ENCODE data around the gene ARID5B. TPM values are rescaled to one million over a fixed set of nuclear protein-coding genes. Genes with fewer than 3 reads are reported as not detected.

The ARID5B gene
- total RNA-seq, 1 donor from 2014 or later, result 65.1 TPM

GRCh38 chr10:62109587-62110293, 208.2 kb downstream of the ARID5B start:
- intact Hi-C loops (cut with micrococcal nuclease), result no loop called here
- Mint-ChIP-seq H3K4me3 (no peak overlapping the region), H3K9me3 (peaks cover 4% of the 10 kb centered on the region), H3K27me3 (ENCODE audit: insufficient read depth) (no peaks in the 10 kb centered on the region), H3K27ac (no peak overlapping the region), H3K4me1 (ENCODE audit: low read depth) (peaks cover 41% of the 10 kb centered on the region), H3K36me3 (ENCODE audit: low read depth) (peaks cover 12% of the 10 kb centered on the region)
- no peak for DNase-seq (ENCODE audit: low spot score)

GRCh38 chr10:62112300-62112699, 210.8 kb downstream of the ARID5B start:
- DNase-seq (ENCODE audit: low spot score), result no peak
- peaks cover 4% of the 10 kb centered on the region for H3K9me3 Mint-ChIP-seq
- H3K4me3 Mint-ChIP-seq, result no peak overlapping the region
- no peaks in the 10 kb centered on the region for H3K27me3 Mint-ChIP-seq (ENCODE audit: insufficient read depth)
- peaks cover 6% of the 10 kb centered on the region for H3K36me3 Mint-ChIP-seq (ENCODE audit: low read depth)
- H3K4me1 Mint-ChIP-seq (ENCODE audit: low read depth), result peaks cover 27% of the 10 kb centered on the region
- no peak overlapping the region for H3K27ac Mint-ChIP-seq
- intact Hi-C loops (cut with micrococcal nuclease), result loop anchor here (2.0 kb wide), 1 partner anchor 71 kb away; no protein-coding TSS in a partner anchor

- Mint-ChIP-seq H3K4me1 (ENCODE audit: low read depth) (peaks cover 27% of the 10 kb centered on the region), H3K27me3 (ENCODE audit: insufficient read depth) (no peaks in the 10 kb centered on the region), H3K27ac (no peak overlapping the region), H3K4me3 (no peak overlapping the region), H3K9me3 (peaks cover 4% of the 10 kb centered on the region), H3K36me3 (ENCODE audit: low read depth) (peaks cover 6% of the 10 kb centered on the region)
- intact Hi-C loops (cut with micrococcal nuclease), result loop anchor here (2.0 kb wide), 1 partner anchor 70 kb away; no protein-coding TSS in a partner anchor
- no peak for DNase-seq (ENCODE audit: low spot score)
Observed at GRCh38 chr10:62112963-62113362, 211.5 kb downstream of the ARID5B start.

- Mint-ChIP-seq H3K27me3 (ENCODE audit: insufficient read depth) (no peaks in the 10 kb centered on the region), H3K4me1 (ENCODE audit: low read depth) (peaks cover 23% of the 10 kb centered on the region), H3K27ac (no peak overlapping the region), H3K9me3 (peaks cover 4% of the 10 kb centered on the region), H3K4me3 (no peak overlapping the region), H3K36me3 (ENCODE audit: low read depth) (peaks cover 6% of the 10 kb centered on the region)
- no peak for DNase-seq (ENCODE audit: low spot score)
- intact Hi-C loops (cut with micrococcal nuclease), result loop anchor here (2.0 kb wide), 1 partner anchor 69 kb away; no protein-coding TSS in a partner anchor
Observed at GRCh38 chr10:62113680-62114079, 212.2 kb downstream of the ARID5B start.

- Mint-ChIP-seq H3K4me1 (ENCODE audit: low read depth) (peaks cover 13% of the 10 kb centered on the region), H3K9me3 (peaks cover 5% of the 10 kb centered on the region), H3K36me3 (ENCODE audit: low read depth) (peaks cover 6% of the 10 kb centered on the region), H3K27me3 (ENCODE audit: insufficient read depth) (no peaks in the 10 kb centered on the region), H3K27ac (no peak overlapping the region), H3K4me3 (no peak overlapping the region)
- intact Hi-C loops (cut with micrococcal nuclease), result no loop called here
- no peak for DNase-seq (ENCODE audit: low spot score)
Observed at GRCh38 chr10:62115321-62115720, 213.8 kb downstream of the ARID5B start.

- H3K27me3 Mint-ChIP-seq (ENCODE audit: insufficient read depth), result no peaks in the 10 kb centered on the region
- H3K9me3 Mint-ChIP-seq, result peaks cover 7% of the 10 kb centered on the region
- no peak overlapping the region for H3K4me3 Mint-ChIP-seq
- no peak overlapping the region for H3K27ac Mint-ChIP-seq
- no peak for DNase-seq (ENCODE audit: low spot score)
- intact Hi-C loops (cut with micrococcal nuclease), result no loop called here
- peaks cover 14% of the 10 kb centered on the region for H3K4me1 Mint-ChIP-seq (ENCODE audit: low read depth)
- peaks cover 5% of the 10 kb centered on the region for H3K36me3 Mint-ChIP-seq (ENCODE audit: low read depth)
Observed at GRCh38 chr10:62115842-62116241, 214.3 kb downstream of the ARID5B start.

GRCh38 chr10:62116896-62117295, 215.4 kb downstream of the ARID5B start:
- peaks cover 16% of the 10 kb centered on the region for H3K9me3 Mint-ChIP-seq
- peaks cover 8% of the 10 kb centered on the region for H3K36me3 Mint-ChIP-seq (ENCODE audit: low read depth)
- peaks cover 22% of the 10 kb centered on the region for H3K4me1 Mint-ChIP-seq (ENCODE audit: low read depth)
- H3K27me3 Mint-ChIP-seq (ENCODE audit: insufficient read depth), result no peaks in the 10 kb centered on the region
- DNase-seq (ENCODE audit: low spot score), result no peak
- intact Hi-C loops (cut with micrococcal nuclease), result no loop called here
- no peak overlapping the region for H3K27ac Mint-ChIP-seq
- H3K4me3 Mint-ChIP-seq, result no peak overlapping the region

GRCh38 chr10:62121187-62121530, 219.7 kb downstream of the ARID5B start:
- peaks cover 16% of the 10 kb centered on the region for H3K4me1 Mint-ChIP-seq (ENCODE audit: low read depth)

GRCh38 chr10:62127975-62128374, 226.5 kb downstream of the ARID5B start:
- Mint-ChIP-seq H3K27ac (no peak overlapping the region), H3K4me3 (no peak overlapping the region), H3K36me3 (ENCODE audit: low read depth) (peaks cover 19% of the 10 kb centered on the region), H3K4me1 (ENCODE audit: low read depth) (peaks cover 6% of the 10 kb centered on the region), H3K9me3 (peaks cover 56% of the 10 kb centered on the region), H3K27me3 (ENCODE audit: insufficient read depth) (no peaks in the 10 kb centered on the region)
- intact Hi-C loops (cut with micrococcal nuclease), result no loop called here
- DNase-seq (ENCODE audit: low spot score), result no peak

More at GRCh38 chr10:62121187-62121530, 219.7 kb downstream of the ARID5B start:
- H3K27ac Mint-ChIP-seq, result peak overlapping the region; percentile 64
- DNase-seq (ENCODE audit: low spot score), result no peak
- peaks cover 20% of the 10 kb centered on the region for H3K36me3 Mint-ChIP-seq (ENCODE audit: low read depth)
- H3K4me3 Mint-ChIP-seq, result peak overlapping the region; percentile 1
- no peaks in the 10 kb centered on the region for H3K27me3 Mint-ChIP-seq (ENCODE audit: insufficient read depth)
- intact Hi-C loops (cut with micrococcal nuclease), result loop anchor here (1.0 to 5.0 kb wide), 2 partner anchors 36 to 61 kb away; no protein-coding TSS in a partner anchor
- peaks cover 52% of the 10 kb centered on the region for H3K9me3 Mint-ChIP-seq

GRCh38 chr10:62130948-62131347, 229.4 kb downstream of the ARID5B start:
- Mint-ChIP-seq H3K9me3 (peaks cover 40% of the 10 kb centered on the region), H3K27ac (no peak overlapping the region), H3K4me3 (no peak overlapping the region), H3K4me1 (ENCODE audit: low read depth) (peaks cover 6% of the 10 kb centered on the region), H3K36me3 (ENCODE audit: low read depth) (peaks cover 19% of the 10 kb centered on the region), H3K27me3 (ENCODE audit: insufficient read depth) (no peaks in the 10 kb centered on the region)
- no peak for DNase-seq (ENCODE audit: low spot score)
- intact Hi-C loops (cut with micrococcal nuclease), result no loop called here

GRCh38 chr10:62131724-62132123, 230.2 kb downstream of the ARID5B start:
- intact Hi-C loops (cut with micrococcal nuclease), result no loop called here
- Mint-ChIP-seq H3K27ac (no peak overlapping the region), H3K27me3 (ENCODE audit: insufficient read depth) (no peaks in the 10 kb centered on the region), H3K36me3 (ENCODE audit: low read depth) (peaks cover 18% of the 10 kb centered on the region), H3K4me3 (no peak overlapping the region), H3K4me1 (ENCODE audit: low read depth) (peaks cover 6% of the 10 kb centered on the region), H3K9me3 (peaks cover 38% of the 10 kb centered on the region)
- no peak for DNase-seq (ENCODE audit: low spot score)

- H3K27me3 Mint-ChIP-seq (ENCODE audit: insufficient read depth), result no peaks in the 10 kb centered on the region
- intact Hi-C loops (cut with micrococcal nuclease), result no loop called here
- DNase-seq (ENCODE audit: low spot score), result no peak
- peaks cover 13% of the 10 kb centered on the region for H3K36me3 Mint-ChIP-seq (ENCODE audit: low read depth)
- H3K4me3 Mint-ChIP-seq, result no peak overlapping the region
- H3K27ac Mint-ChIP-seq, result no peak overlapping the region
- H3K4me1 Mint-ChIP-seq (ENCODE audit: low read depth), result peaks cover 6% of the 10 kb centered on the region
- H3K9me3 Mint-ChIP-seq, result peaks cover 41% of the 10 kb centered on the region
Observed at GRCh38 chr10:62133618-62134017, 232.1 kb downstream of the ARID5B start.

GRCh38 chr10:62136931-62137330, 235.4 kb downstream of the ARID5B start:
- H3K9me3 Mint-ChIP-seq, result peaks cover 32% of the 10 kb centered on the region
- H3K4me1 Mint-ChIP-seq (ENCODE audit: low read depth), result peaks cover 3% of the 10 kb centered on the region
- peaks cover 9% of the 10 kb centered on the region for H3K36me3 Mint-ChIP-seq (ENCODE audit: low read depth)
- DNase-seq (ENCODE audit: low spot score), result no peak
- H3K27ac Mint-ChIP-seq, result no peak overlapping the region
- intact Hi-C loops (cut with micrococcal nuclease), result no loop called here
- no peaks in the 10 kb centered on the region for H3K27me3 Mint-ChIP-seq (ENCODE audit: insufficient read depth)
- H3K4me3 Mint-ChIP-seq, result no peak overlapping the region

Measured in activated T-helper 1 cell treated with anti-CD3 and anti-CD28 coated beads, Interleukin-12 subunit alpha, Interleukin-12 subunit beta, Interleukin-2, Interleukin-4 antibody, amounts not matched to agents 30 ng/mL and 10 ng/mL and 1 ng/mL, durations not matched to agents 14 hours and 24 hours and 36 hours (primary cell).